GM10248 (cell line): ENCODE measurements around the gene TMEM213.

Experiments used
- CTCF ChIA-PET: fragments of 300-600 bp; sonication (Branson Sonifier 250); formaldehyde crosslinking; extraction: SDS; loops from one replicate; lab custom pipeline; 2021; ENCODE audit warnings: antibody characterized with exemption; lab: Yijun Ruan, JAX
- POLR2A ChIA-PET: fragments of 350-650 bp; sonication (Branson Sonifier 250); formaldehyde crosslinking; extraction: SDS; loops from one replicate; lab custom pipeline; 2020; ENCODE audit warnings: antibody characterized with exemption; lab: Yijun Ruan, JAX
- DNase-seq: peaks from one replicate; pipeline ENCODE4 v3.0.0; 2012; ENCODE audit errors: extremely low spot score
- CTCF ChIP-seq: IDR thresholded peaks from 2 replicates; pipeline ENCODE4 v1.5.1; 2012; ENCODE audit warnings: mild to moderate bottlenecking, low read depth; ENCODE audit errors: extremely low read depth, missing control alignments, control extremely low read depth

TMEM213 gene

GRCh38 chr7:138753150-138753518 lies 44.7 kb upstream of the TMEM213 start:
- TF ChIP-seq CTCF: no peak
- ChIA-PET POLR2A (no interaction called here), CTCF (no interaction called here)
- DNase-seq: no peak

GRCh38 chr7:138753610-138754009 lies 44.2 kb upstream of the TMEM213 start:
- CTCF ChIA-PET: no interaction called here
- DNase-seq: no peak
- TF ChIP-seq CTCF: no peak
- POLR2A ChIA-PET: no interaction called here

- TF ChIP-seq CTCF: no peak
- ChIA-PET CTCF (interaction anchor here (0.9 to 2.0 kb wide), 2 partner anchors 17 to 852 kb away, joined by 3 to 8 read pairs; no protein-coding TSS in a partner anchor), POLR2A (no interaction called here)
- DNase-seq: no peak
Measured at GRCh38 chr7:138755331-138755747, 42.5 kb upstream of the TMEM213 start.

- CTCF ChIA-PET: interaction anchor here (0.9 to 2.0 kb wide), 2 partner anchors 17 to 852 kb away, joined by 3 to 8 read pairs; no protein-coding TSS in a partner anchor
- POLR2A ChIA-PET: no interaction called here
- TF ChIP-seq CTCF: no peak
- no peak for DNase-seq
Measured at GRCh38 chr7:138755842-138756590, 41.8 kb upstream of the TMEM213 start.

- CTCF ChIA-PET: interaction anchor here (0.9 to 2.0 kb wide), 2 partner anchors 18 to 19 kb away, joined by 3 to 8 read pairs; no protein-coding TSS in a partner anchor
- POLR2A ChIA-PET: no interaction called here
- DNase-seq: no peak
- no peak for TF ChIP-seq CTCF
Measured at GRCh38 chr7:138756591-138757242, 41.1 kb upstream of the TMEM213 start.

- ChIA-PET CTCF (interaction anchor here (0.7 kb wide), 1 partner anchor 29 kb away, joined by 3 read pairs; no protein-coding TSS in a partner anchor), POLR2A (no interaction called here)
- no peak for DNase-seq
- no peak for TF ChIP-seq CTCF
Measured at GRCh38 chr7:138768241-138768640, 29.6 kb upstream of the TMEM213 start.
